ENCODE measurements around the gene ANO10. TPM values are rescaled to one million over a fixed set of nuclear protein-coding genes. Genes with fewer than 3 reads are reported as not detected.

The ANO10 gene
- total RNA-seq, 1 donor from 2014 or later, result 56.9 TPM

GRCh38 chr3:43478118-43478785 lies 143.6 kb downstream of the ANO10 start:
- H3K27me3 Mint-ChIP-seq (ENCODE audit: low read depth), result no peaks in the 10 kb centered on the region
- no peak overlapping the region for H3K27ac Mint-ChIP-seq (ENCODE audit: unreplicated experiment)
- TF ChIP-seq, protein P1, sequence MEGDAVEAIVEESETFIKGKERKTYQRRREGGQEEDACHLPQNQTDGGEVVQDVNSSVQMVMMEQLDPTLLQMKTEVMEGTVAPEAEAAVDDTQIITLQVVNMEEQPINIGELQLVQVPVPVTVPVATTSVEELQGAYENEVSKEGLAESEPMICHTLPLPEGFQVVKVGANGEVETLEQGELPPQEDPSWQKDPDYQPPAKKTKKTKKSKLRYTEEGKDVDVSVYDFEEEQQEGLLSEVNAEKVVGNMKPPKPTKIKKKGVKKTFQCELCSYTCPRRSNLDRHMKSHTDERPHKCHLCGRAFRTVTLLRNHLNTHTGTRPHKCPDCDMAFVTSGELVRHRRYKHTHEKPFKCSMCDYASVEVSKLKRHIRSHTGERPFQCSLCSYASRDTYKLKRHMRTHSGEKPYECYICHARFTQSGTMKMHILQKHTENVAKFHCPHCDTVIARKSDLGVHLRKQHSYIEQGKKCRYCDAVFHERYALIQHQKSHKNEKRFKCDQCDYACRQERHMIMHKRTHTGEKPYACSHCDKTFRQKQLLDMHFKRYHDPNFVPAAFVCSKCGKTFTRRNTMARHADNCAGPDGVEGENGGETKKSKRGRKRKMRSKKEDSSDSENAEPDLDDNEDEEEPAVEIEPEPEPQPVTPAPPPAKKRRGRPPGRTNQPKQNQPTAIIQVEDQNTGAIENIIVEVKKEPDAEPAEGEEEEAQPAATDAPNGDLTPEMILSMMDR (IDR thresholded peaks at IDR 0.05), result no peak
- DNase-seq (ENCODE audit: low spot score), result no peak
- no peaks in the 10 kb centered on the region for H3K4me1 Mint-ChIP-seq (ENCODE audit: low read depth)
- H3K36me3 Mint-ChIP-seq (ENCODE audit: low read depth), result peaks cover 5% of the 10 kb centered on the region
- no peaks in the 10 kb centered on the region for H3K9me3 Mint-ChIP-seq (ENCODE audit: low read depth)
- no peak overlapping the region for H3K4me3 Mint-ChIP-seq (ENCODE audit: unreplicated experiment)

- Mint-ChIP-seq H3K27me3 (ENCODE audit: low read depth) (no peaks in the 10 kb centered on the region), H3K4me3 (ENCODE audit: unreplicated experiment) (no peak overlapping the region), H3K4me1 (ENCODE audit: low read depth) (no peaks in the 10 kb centered on the region), H3K9me3 (ENCODE audit: low read depth) (no peaks in the 10 kb centered on the region), H3K27ac (ENCODE audit: unreplicated experiment) (no peak overlapping the region), H3K36me3 (ENCODE audit: low read depth) (peaks cover 5% of the 10 kb centered on the region)
- TF ChIP-seq, protein P1 (IDR thresholded peaks at IDR 0.05), result no peak
- no peak for DNase-seq (ENCODE audit: low spot score)
Measured at GRCh38 chr3:43477600-43477999, 144.2 kb downstream of the ANO10 start.

- no peaks in the 10 kb centered on the region for H3K9me3 Mint-ChIP-seq (ENCODE audit: low read depth)
Measured at GRCh38 chr3:43473737-43474136, 148.1 kb downstream of the ANO10 start.

DNA sequence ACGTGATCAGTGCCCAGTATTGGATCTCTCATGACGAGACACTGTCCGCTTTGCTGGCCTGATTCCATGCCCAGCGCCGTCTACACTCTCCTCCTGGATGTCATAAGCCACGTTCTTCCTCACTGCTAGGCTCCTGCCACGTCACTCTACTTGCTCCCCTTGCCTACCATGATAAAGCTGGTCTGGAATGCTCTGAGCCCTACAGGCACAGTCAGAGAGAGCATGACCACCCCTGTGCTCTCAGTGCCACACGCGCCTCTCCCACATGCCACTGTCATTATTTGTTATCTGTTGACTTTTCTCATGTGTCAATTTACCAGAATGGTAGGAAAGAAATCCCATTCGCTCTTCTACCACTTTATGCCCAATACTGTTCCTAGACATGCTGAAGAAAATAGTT lies 148.6 kb downstream of the ANO10 start:
- TF ChIP-seq, protein P1 (IDR thresholded peaks at IDR 0.05), result no peak
- no peaks in the 10 kb centered on the region for H3K4me1 Mint-ChIP-seq (ENCODE audit: low read depth)
- no peak for DNase-seq (ENCODE audit: low spot score)
- H3K4me3 Mint-ChIP-seq (ENCODE audit: unreplicated experiment), result no peak overlapping the region
- H3K27ac Mint-ChIP-seq (ENCODE audit: unreplicated experiment), result no peak overlapping the region
- no peaks in the 10 kb centered on the region for H3K27me3 Mint-ChIP-seq (ENCODE audit: low read depth)
- H3K9me3 Mint-ChIP-seq (ENCODE audit: low read depth), result no peaks in the 10 kb centered on the region
- H3K36me3 Mint-ChIP-seq (ENCODE audit: low read depth), result no peaks in the 10 kb centered on the region

More at GRCh38 chr3:43473737-43474136, 148.1 kb downstream of the ANO10 start:
- Mint-ChIP-seq H3K27ac (ENCODE audit: unreplicated experiment) (no peak overlapping the region), H3K27me3 (ENCODE audit: low read depth) (no peaks in the 10 kb centered on the region), H3K36me3 (ENCODE audit: low read depth) (no peaks in the 10 kb centered on the region), H3K4me1 (ENCODE audit: low read depth) (no peaks in the 10 kb centered on the region), H3K4me3 (ENCODE audit: unreplicated experiment) (no peak overlapping the region)
- no peak for DNase-seq (ENCODE audit: low spot score)
- TF ChIP-seq, protein P1 (IDR thresholded peaks at IDR 0.05), result no peak

DNA sequence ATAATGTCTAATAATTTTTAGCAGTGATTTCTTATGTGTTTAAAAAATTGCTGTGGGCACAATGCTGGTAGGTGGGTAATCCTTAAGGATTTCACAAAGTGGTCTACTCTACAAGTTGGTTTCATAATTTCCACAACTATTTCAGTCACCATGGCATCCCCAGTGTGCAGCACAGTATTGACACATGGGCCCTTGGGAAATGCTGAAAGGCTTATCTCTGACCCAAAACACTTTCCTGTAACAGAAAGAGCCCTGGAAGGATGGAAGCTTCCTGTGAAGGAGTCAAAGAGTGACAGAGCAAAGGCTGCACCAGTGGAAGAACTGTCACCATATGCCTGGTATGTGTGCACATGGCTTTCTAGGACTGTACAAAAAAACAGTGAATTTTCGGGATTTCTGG lies 153.7 kb downstream of the ANO10 start:
- no peaks in the 10 kb centered on the region for H3K4me1 Mint-ChIP-seq (ENCODE audit: low read depth)
- peaks cover 7% of the 10 kb centered on the region for H3K36me3 Mint-ChIP-seq (ENCODE audit: low read depth)
- TF ChIP-seq, protein P1 (IDR thresholded peaks at IDR 0.05), result no peak

More for the DNA sequence above, 153.7 kb downstream of the ANO10 start:
- peaks cover 3% of the 10 kb centered on the region for H3K9me3 Mint-ChIP-seq (ENCODE audit: low read depth)
- H3K27me3 Mint-ChIP-seq (ENCODE audit: low read depth), result no peaks in the 10 kb centered on the region
- H3K27ac Mint-ChIP-seq (ENCODE audit: unreplicated experiment), result no peak overlapping the region
- DNase-seq (ENCODE audit: low spot score), result no peak
- no peak overlapping the region for H3K4me3 Mint-ChIP-seq (ENCODE audit: unreplicated experiment)
